ENCODE measurements around the gene STX1A. TPM values are rescaled to one million over a fixed set of nuclear protein-coding genes. Genes with fewer than 3 reads are reported as not detected.
A peak's percentile ranks its signal among the peaks of the same experiment; 100 is the strongest.

STX1A gene
- polyA plus RNA-seq, 2 of the 4 experiments (the other 2 are of a cell fraction) = 49.2 to 81.7 TPM

- TF ChIP-seq RAD21 (conservative IDR thresholded peaks at IDR 0.05 in 1 of 2, IDR thresholded peaks at IDR 0.05 in 1 of 2) (no peak), FOSB (CRISPR knock-in tag; IDR thresholded peaks at IDR 0.05) (no peak), FOXS1 (CRISPR knock-in tag; IDR thresholded peaks at IDR 0.05) (no peak), CHD2 (IDR thresholded peaks at IDR 0.05; ENCODE audit: low read length, partially characterized antibody) (no peak), CEBPB (IDR thresholded peaks at IDR 0.05) (no peak)
- TF ChIP-seq, protein P1, sequence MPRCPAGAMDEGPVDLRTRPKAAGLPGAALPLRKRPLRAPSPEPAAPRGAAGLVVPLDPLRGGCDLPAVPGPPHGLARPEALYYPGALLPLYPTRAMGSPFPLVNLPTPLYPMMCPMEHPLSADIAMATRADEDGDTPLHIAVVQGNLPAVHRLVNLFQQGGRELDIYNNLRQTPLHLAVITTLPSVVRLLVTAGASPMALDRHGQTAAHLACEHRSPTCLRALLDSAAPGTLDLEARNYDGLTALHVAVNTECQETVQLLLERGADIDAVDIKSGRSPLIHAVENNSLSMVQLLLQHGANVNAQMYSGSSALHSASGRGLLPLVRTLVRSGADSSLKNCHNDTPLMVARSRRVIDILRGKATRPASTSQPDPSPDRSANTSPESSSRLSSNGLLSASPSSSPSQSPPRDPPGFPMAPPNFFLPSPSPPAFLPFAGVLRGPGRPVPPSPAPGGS (IDR thresholded peaks at IDR 0.05) = no peak
These were observed 43.2 kb upstream of the STX1A start (continued) for GRCh38 chr7:73762659-73762999.

DNA sequence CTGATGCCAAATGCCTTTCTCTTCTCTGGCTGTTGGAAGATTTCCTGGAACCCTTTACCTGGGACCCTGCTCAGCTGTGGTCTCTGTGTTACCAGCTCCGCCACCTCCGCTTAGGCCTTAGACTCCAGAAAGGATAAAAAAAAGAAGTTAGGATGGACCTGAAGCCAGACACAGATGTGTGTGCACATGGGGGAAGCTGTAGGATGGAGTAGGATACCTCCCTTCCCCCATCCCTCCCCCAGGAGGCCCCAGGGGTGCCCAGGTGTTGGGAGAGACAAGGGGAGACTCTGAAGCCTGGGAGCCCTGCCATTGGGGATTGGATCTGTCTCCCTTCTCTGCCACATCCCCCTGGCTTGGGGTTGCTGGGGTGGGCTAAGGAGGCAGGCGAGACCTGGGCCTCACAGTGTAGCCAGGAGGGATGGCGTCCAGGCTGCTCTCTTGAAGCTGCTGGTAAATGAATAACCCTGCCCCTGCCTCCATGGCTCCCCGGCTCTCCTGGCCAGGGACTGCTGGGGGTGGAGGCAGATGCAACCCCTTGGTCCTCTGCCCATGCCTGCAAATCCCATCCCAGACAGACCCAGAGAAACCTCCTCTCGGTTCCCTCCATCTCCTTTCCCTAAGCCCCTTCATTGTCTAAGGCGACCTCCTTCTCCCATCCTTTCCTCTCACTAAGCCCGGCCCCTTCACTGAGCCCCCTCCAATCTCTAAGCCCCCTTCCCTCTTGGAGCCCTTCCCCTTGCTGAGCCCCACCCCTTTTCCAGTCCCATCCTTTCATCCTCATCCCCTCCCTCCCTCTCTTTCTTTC lies 42.6 kb upstream of the STX1A start:
- peaks cover 10% of the 10 kb centered on the region for H3K4me1 ChIP-seq
- 65% methylated on average over 8 of the region's 8 CpGs for WGBS (ENCODE audit: missing lambda C conversion rate)
- CTCF ChIA-PET = no interaction called here
- H3K4me3 ChIP-seq = no peak overlapping the region
- no peak for TF ChIP-seq EHF (CRISPR knock-in tag; IDR thresholded peaks at IDR 0.05)
- no peak for TF ChIP-seq FOXS1 (CRISPR knock-in tag; IDR thresholded peaks at IDR 0.05)
- no peak for TF ChIP-seq ESRRA (IDR thresholded peaks at IDR 0.05; ENCODE audit: borderline replicate concordance, low read length)
- TF ChIP-seq RCOR1 (IDR thresholded peaks at IDR 0.05; ENCODE audit: low read depth, low read length) = no peak
- no peak for TF ChIP-seq TFCP2L1 (CRISPR knock-in tag; IDR thresholded peaks at IDR 0.05)
- no peaks in the 10 kb centered on the region for H3K9me3 ChIP-seq
- ATAC-seq (peak; percentile 76), FAIRE-seq (no peak), DNase-seq (ENCODE audit: low read depth in 1 of 2, low spot score in 1 of 2) (no peak)
- H3K27ac ChIP-seq = 0 out of 6 replicates have a peak overlapping the region, but pooled peaks of 1 of the 2 experiments have one; percentile 6
- POLR2A ChIA-PET = no interaction called here
- peak overlapping the region; percentile 31; the same call in 2 of the 3 replicates for H3K4me2 ChIP-seq

- DNase-seq (ENCODE audit: low read depth in 1 of 2, low spot score in 1 of 2) = no peak
- H3K9me3 ChIP-seq = no peaks in the 10 kb centered on the region
- POLR2A ChIA-PET = interaction anchor here (0.7 kb wide), 1 partner anchor 43 kb away, joined by 3 read pairs; no protein-coding TSS in a partner anchor
- CTCF ChIA-PET = interaction anchor here (1.3 to 1.6 kb wide), 2 partner anchors 24 to 25 kb away, joined by 3 read pairs; no protein-coding TSS in a partner anchor
- H3K4me2 ChIP-seq = no peak overlapping the region
- peaks cover 10% of the 10 kb centered on the region for H3K4me1 ChIP-seq
- ATAC-seq = peak in 1 of 2 experiments; percentile 19; a peak in 2 of 6 replicates
- 77% methylated on average over 7 of the region's 7 CpGs for WGBS (ENCODE audit: missing lambda C conversion rate)
- no peak for FAIRE-seq
- H3K27ac ChIP-seq = no peak overlapping the region
- H3K4me3 ChIP-seq = no peak overlapping the region
- TF ChIP-seq RNF2 (IDR thresholded peaks at IDR 0.05; ENCODE audit: borderline replicate concordance, low read depth) (no peak), ZFP36 (IDR thresholded peaks at IDR 0.05; ENCODE audit: borderline replicate concordance, partially characterized antibody) (no peak), HDAC2 (IDR thresholded peaks at IDR 0.05) (no peak), ZSCAN20 (CRISPR knock-in tag; IDR thresholded peaks at IDR 0.05) (no peak), CBX8 (IDR thresholded peaks at IDR 0.05) (no peak), CEBPB (IDR thresholded peaks at IDR 0.05) (no peak), CHD4 (IDR thresholded peaks at IDR 0.05; ENCODE audit: borderline replicate concordance) (no peak)
- TF ChIP-seq, protein P2, sequence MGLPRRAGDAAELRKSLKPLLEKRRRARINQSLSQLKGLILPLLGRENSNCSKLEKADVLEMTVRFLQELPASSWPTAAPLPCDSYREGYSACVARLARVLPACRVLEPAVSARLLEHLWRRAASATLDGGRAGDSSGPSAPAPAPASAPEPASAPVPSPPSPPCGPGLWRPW (IDR thresholded peaks at IDR 0.05) = no peak
- TF ChIP-seq, protein P3, sequence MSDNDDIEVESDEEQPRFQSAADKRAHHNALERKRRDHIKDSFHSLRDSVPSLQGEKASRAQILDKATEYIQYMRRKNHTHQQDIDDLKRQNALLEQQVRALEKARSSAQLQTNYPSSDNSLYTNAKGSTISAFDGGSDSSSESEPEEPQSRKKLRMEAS (IDR thresholded peaks at IDR 0.05) = no peak
- TF ChIP-seq, protein P4, sequence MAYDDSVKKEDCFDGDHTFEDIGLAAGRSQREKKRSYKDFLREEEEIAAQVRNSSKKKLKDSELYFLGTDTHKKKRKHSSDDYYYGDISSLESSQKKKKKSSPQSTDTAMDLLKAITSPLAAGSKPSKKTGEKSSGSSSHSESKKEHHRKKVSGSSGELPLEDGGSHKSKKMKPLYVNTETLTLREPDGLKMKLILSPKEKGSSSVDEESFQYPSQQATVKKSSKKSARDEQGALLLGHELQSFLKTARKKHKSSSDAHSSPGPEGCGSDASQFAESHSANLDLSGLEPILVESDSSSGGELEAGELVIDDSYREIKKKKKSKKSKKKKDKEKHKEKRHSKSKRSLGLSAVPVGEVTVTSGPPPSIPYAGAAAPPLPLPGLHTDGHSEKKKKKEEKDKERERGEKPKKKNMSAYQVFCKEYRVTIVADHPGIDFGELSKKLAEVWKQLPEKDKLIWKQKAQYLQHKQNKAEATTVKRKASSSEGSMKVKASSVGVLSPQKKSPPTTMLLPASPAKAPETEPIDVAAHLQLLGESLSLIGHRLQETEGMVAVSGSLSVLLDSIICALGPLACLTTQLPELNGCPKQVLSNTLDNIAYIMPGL (CRISPR knock-in tag; IDR thresholded peaks at IDR 0.05; ENCODE audit: borderline replicate concordance) = no peak
These were observed 39.2 kb upstream of the STX1A start for GRCh38 chr7:73758581-73759138.

Measured in A549 (cell line).